OCI-LY1 (cell line): ENCODE results near the gene CHMP4B.
A peak's percentile ranks its signal among the peaks of the same experiment; 100 is the strongest.

Experiments used
- H2AFZ ChIP-seq: fragments of 200-600 bp; sonication (generic), shearing (Covaris generic); 2 replicates; pipeline ENCODE4 v1.6.0; 2014; ENCODE audit warnings: antibody characterized with exemption, mild to moderate bottlenecking, low read length
- H3F3A ChIP-seq: fragments of 200-600 bp; sonication (generic), shearing (Covaris generic); 2 replicates; pipeline ENCODE4 v1.6.0; 2014; ENCODE audit warnings: mild to moderate bottlenecking, antibody characterized with exemption, low read length, moderate library complexity; ENCODE audit not compliant: insufficient read depth
- H3K27ac ChIP-seq: fragments of 200-600 bp; sonication (generic); 2 replicates; pipeline ENCODE4 v1.5.1; 2014; ENCODE audit warnings: low read length, mixed run types, mild to moderate bottlenecking, low read depth; ENCODE audit not compliant: poor library complexity, severe bottlenecking
- H3K27me3 ChIP-seq: fragments of 200-600 bp; sonication (generic); 2 replicates; pipeline ENCODE4 v1.6.0; 2014; ENCODE audit warnings: antibody characterized with exemption, mild to moderate bottlenecking, low read length, moderate library complexity; ENCODE audit not compliant: insufficient read depth
- H3K36me3 ChIP-seq: fragments of 200-600 bp; sonication (generic); 2 replicates; pipeline ENCODE4 v1.6.1; 2014; ENCODE audit warnings: mild to moderate bottlenecking, antibody characterized with exemption, low read length, moderate library complexity, mixed read lengths; ENCODE audit not compliant: insufficient read depth
- H3K4me1 ChIP-seq: fragments of 200-600 bp; sonication (generic); 2 replicates; pipeline ENCODE4 v1.5.1; 2014; ENCODE audit warnings: mild to moderate bottlenecking, low read length, moderate library complexity; ENCODE audit not compliant: insufficient read depth, severe bottlenecking
- H3K4me2 ChIP-seq: fragments of 200-600 bp; sonication (generic), shearing (Covaris generic); 2 replicates; pipeline ENCODE4 v1.6.1; 2014; ENCODE audit warnings: low read length
- H3K4me3 ChIP-seq: fragments of 200-600 bp; sonication (generic); 2 replicates; pipeline ENCODE4 v1.5.1; 2014; ENCODE audit warnings: low read length, low read depth, mild to moderate bottlenecking, mixed read lengths; ENCODE audit not compliant: poor library complexity, severe bottlenecking
- H3K79me2 ChIP-seq: fragments of 200-600 bp; shearing (Covaris generic); 2 replicates; pipeline ENCODE4 v1.6.1; 2016; ENCODE audit warnings: mixed run types, low read length, mixed read lengths; ENCODE audit not compliant: insufficient read depth
- H3K9ac ChIP-seq: fragments of 200-600 bp; sonication (generic), shearing (Covaris generic); 2 replicates; pipeline ENCODE4 v1.6.1; 2014; ENCODE audit warnings: mild to moderate bottlenecking, low read length, mixed read lengths
- H3K9me2 ChIP-seq: fragments of 200-600 bp; sonication (generic), shearing (Covaris generic); 2 replicates; pipeline ENCODE4 v1.6.1; 2014; ENCODE audit warnings: low read depth, mild to moderate bottlenecking, low read length, mixed read lengths
- H3K9me3 ChIP-seq: fragments of 200-600 bp; shearing (Covaris generic); 2 replicates; pipeline ENCODE4 v1.6.1; 2014; ENCODE audit warnings: low read length, mixed read lengths
- H4K20me1 ChIP-seq: fragments of 200-600 bp; sonication (generic), shearing (Covaris generic); 2 replicates; pipeline ENCODE4 v1.6.0; 2016; ENCODE audit warnings: mild to moderate bottlenecking, low read length; ENCODE audit not compliant: insufficient read depth
- EZH2 ChIP-seq: fragments of 200-600 bp; sonication (generic), shearing (Covaris generic); IDR thresholded peaks from 2 replicates; pipeline ENCODE4 v1.8.0; 2017; ENCODE audit warnings: borderline replicate concordance, mixed run types, mild to moderate bottlenecking, antibody characterized with exemption, low read length, moderate library complexity, mixed read lengths
- TF ChIP-seq, protein P1 (sequence below): fragments of 200-600 bp; sonication (generic), shearing (Covaris generic); IDR thresholded peaks from 2 replicates; pipeline ENCODE4 v1.5.1; 2017; ENCODE audit warnings: mild to moderate bottlenecking, antibody characterized with exemption, low read length, moderate library complexity, mixed read lengths

Gene CHMP4B

GRCh38 chr20:33783818-33784217 lies 27.3 kb upstream of the CHMP4B start:
- no peaks in the 10 kb centered on the region for H3K9me2 ChIP-seq
- peak overlapping the region; percentile 36; the same call in 1 of the 2 replicates for H3K4me2 ChIP-seq
- 0 out of 2 replicates have a peak, but pooled peaks cover 6% of the 10 kb centered on the region for H3F3A ChIP-seq
- no peaks in the 10 kb centered on the region for H4K20me1 ChIP-seq
- H3K36me3 ChIP-seq = no peaks in the 10 kb centered on the region
- H3K9me3 ChIP-seq = no peaks in the 10 kb centered on the region
- H3K4me1 ChIP-seq = peaks cover 60% of the 10 kb centered on the region
- H3K79me2 ChIP-seq = no peaks in the 10 kb centered on the region
- H2AFZ ChIP-seq = no peak overlapping the region; the same call in 1 of the 2 replicates
- H3K27me3 ChIP-seq = no peaks in the 10 kb centered on the region
- peak overlapping the region; percentile 17; the same call in 1 of the 2 replicates for H3K9ac ChIP-seq
- no peak for TF ChIP-seq EZH2
- TF ChIP-seq, protein P1, sequence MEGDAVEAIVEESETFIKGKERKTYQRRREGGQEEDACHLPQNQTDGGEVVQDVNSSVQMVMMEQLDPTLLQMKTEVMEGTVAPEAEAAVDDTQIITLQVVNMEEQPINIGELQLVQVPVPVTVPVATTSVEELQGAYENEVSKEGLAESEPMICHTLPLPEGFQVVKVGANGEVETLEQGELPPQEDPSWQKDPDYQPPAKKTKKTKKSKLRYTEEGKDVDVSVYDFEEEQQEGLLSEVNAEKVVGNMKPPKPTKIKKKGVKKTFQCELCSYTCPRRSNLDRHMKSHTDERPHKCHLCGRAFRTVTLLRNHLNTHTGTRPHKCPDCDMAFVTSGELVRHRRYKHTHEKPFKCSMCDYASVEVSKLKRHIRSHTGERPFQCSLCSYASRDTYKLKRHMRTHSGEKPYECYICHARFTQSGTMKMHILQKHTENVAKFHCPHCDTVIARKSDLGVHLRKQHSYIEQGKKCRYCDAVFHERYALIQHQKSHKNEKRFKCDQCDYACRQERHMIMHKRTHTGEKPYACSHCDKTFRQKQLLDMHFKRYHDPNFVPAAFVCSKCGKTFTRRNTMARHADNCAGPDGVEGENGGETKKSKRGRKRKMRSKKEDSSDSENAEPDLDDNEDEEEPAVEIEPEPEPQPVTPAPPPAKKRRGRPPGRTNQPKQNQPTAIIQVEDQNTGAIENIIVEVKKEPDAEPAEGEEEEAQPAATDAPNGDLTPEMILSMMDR = no peak
- H3K27ac ChIP-seq = peak overlapping the region; percentile 79
- H3K4me3 ChIP-seq = no peak overlapping the region

DNA sequence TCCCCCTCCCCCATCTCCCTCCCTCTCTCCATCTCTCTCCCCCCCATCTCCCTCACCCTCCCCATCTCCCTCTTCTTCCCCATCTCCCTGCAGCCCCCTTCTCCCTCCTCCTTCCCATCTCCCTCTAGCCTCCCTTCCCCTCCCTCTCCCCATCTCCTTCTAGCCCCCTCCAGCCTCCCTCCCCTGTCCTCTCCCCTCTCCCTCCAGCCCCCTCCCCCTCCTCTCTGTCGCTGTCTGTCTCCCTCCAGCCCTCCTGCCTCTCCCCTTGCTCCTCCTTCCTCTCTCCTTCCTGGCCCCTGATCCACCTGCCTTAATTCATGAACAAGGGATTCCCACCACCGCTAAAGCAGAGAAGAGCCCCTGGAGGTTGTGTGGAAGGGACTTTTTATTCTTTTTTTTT lies 26.9 kb upstream of the CHMP4B start:
- Histone ChIP-seq H3K36me3 (no peaks in the 10 kb centered on the region), H4K20me1 (no peaks in the 10 kb centered on the region), H3K4me1 (peaks cover 56% of the 10 kb centered on the region), H2AFZ (no peak overlapping the region), H3K4me2 (peak overlapping the region; percentile 36; the same call in 1 of the 2 replicates), H3K9me3 (no peaks in the 10 kb centered on the region), H3K27ac (peak overlapping the region; percentile 79), H3K9ac (no peak overlapping the region; the same call in 1 of the 2 replicates), H3K9me2 (no peaks in the 10 kb centered on the region), H3F3A (0 out of 2 replicates have a peak, but pooled peaks cover 6% of the 10 kb centered on the region), H3K79me2 (no peaks in the 10 kb centered on the region), H3K4me3 (no peak overlapping the region), H3K27me3 (no peaks in the 10 kb centered on the region)
- TF ChIP-seq EZH2 = no peak
- TF ChIP-seq, protein P1 = no peak

GRCh38 chr20:33785503-33785902 lies 25.6 kb upstream of the CHMP4B start:
- Histone ChIP-seq H3K79me2 (no peaks in the 10 kb centered on the region), H3K9ac (no peak overlapping the region), H3K27ac (peak overlapping the region; percentile 79), H3K9me2 (no peaks in the 10 kb centered on the region), H2AFZ (no peak overlapping the region), H4K20me1 (no peaks in the 10 kb centered on the region), H3K36me3 (no peaks in the 10 kb centered on the region), H3K4me2 (no peak overlapping the region), H3K9me3 (no peaks in the 10 kb centered on the region), H3K27me3 (no peaks in the 10 kb centered on the region), H3K4me1 (peaks cover 43% of the 10 kb centered on the region), H3K4me3 (no peak overlapping the region), H3F3A (0 out of 2 replicates have a peak, but pooled peaks cover 6% of the 10 kb centered on the region)
- TF ChIP-seq, protein P1 = no peak
- no peak for TF ChIP-seq EZH2
